Measurements from ENCODE around the gene UBE3C.
"Not testable (repeated sequence)": the region's sequence is repeated elsewhere in the genome, so short reads cannot be mapped to it uniquely, and the experiment has no call there.

The UBE3C gene

GRCh38 chr7:157251817-157252216, 113.1 kb downstream of the UBE3C start:
- H2AK5ac ChIP-seq (ENCODE audit: low read length); H3K4me1 ChIP-seq (ENCODE audit: control insufficient read depth in 1 of 2, insufficient read depth in 2 of 2, low read length in 2 of 2); H3K14ac ChIP-seq (ENCODE audit: low read length); H2BK5ac ChIP-seq (ENCODE audit: low read depth, low read length, poor library complexity); DNase-seq; H2BK120ac ChIP-seq (ENCODE audit: insufficient read depth, low read length, poor library complexity); H4K91ac ChIP-seq (ENCODE audit: low read depth, low read length); H3K18ac ChIP-seq (ENCODE audit: low read length); H3K27ac ChIP-seq (ENCODE audit: low read depth, low read length); H2AFZ ChIP-seq (ENCODE audit: insufficient read depth, low read length, poor library complexity); H3K4me3 ChIP-seq (ENCODE audit: low read depth, low read length); H3K4ac ChIP-seq (ENCODE audit: low read depth, low read length); H4K12ac ChIP-seq (ENCODE audit: low read depth, low read length); H3K4me2 ChIP-seq (ENCODE audit: low read length); H2BK12ac ChIP-seq (ENCODE audit: low read length); H3K79me2 ChIP-seq (ENCODE audit: control insufficient read depth, insufficient read depth, low read length, poor library complexity); H3K27me3 ChIP-seq (ENCODE audit: insufficient read depth, low read length); H3K79me1 ChIP-seq (ENCODE audit: low read length); H3K23ac ChIP-seq (ENCODE audit: low read length); H4K8ac ChIP-seq (ENCODE audit: low read depth, low read length); H3K9me3 ChIP-seq (ENCODE audit: insufficient read depth, low read depth, low read length); H3K9ac ChIP-seq (ENCODE audit: low read length): not testable (repeated sequence)
- peaks cover 28 to 42% of the 10 kb centered on the region in 2 experiments for H3K36me3 ChIP-seq (ENCODE audit: control insufficient read depth in 1 of 2, insufficient read depth in 2 of 2, low read length in 2 of 2)
- no CpG with 5 or more reads among the region's 6 CpGs for WGBS (ENCODE audit: extremely low coverage, insufficient coverage, insufficient read length)

- WGBS (ENCODE audit: extremely low coverage, insufficient coverage, insufficient read length) = no CpG with 5 or more reads among the region's 11 CpGs
- Histone ChIP-seq H3K27ac (ENCODE audit: low read depth, low read length) (no peak overlapping the region), H4K8ac (ENCODE audit: low read depth, low read length) (no peak overlapping the region), H3K4me1 (ENCODE audit: control insufficient read depth in 1 of 2, insufficient read depth in 2 of 2, low read length in 2 of 2) (no peaks in the 10 kb centered on the region), H3K79me1 (ENCODE audit: low read length) (no peaks in the 10 kb centered on the region), H3K27me3 (ENCODE audit: insufficient read depth, low read length) (no peaks in the 10 kb centered on the region), H3K36me3 (ENCODE audit: control insufficient read depth in 1 of 2, insufficient read depth in 2 of 2, low read length in 2 of 2) (peaks cover 25 to 41% of the 10 kb centered on the region in 2 experiments), H2BK120ac (ENCODE audit: insufficient read depth, low read length, poor library complexity) (no peak overlapping the region), H2BK12ac (ENCODE audit: low read length) (no peak overlapping the region), H3K4me2 (ENCODE audit: low read length) (no peak overlapping the region), H2AFZ (ENCODE audit: insufficient read depth, low read length, poor library complexity) (no peak overlapping the region), H4K91ac (ENCODE audit: low read depth, low read length) (no peak overlapping the region), H3K14ac (ENCODE audit: low read length) (no peak overlapping the region), H3K9me3 (ENCODE audit: insufficient read depth, low read depth, low read length) (peaks cover under 1% of the 10 kb centered on the region), H4K12ac (ENCODE audit: low read depth, low read length) (no peak overlapping the region), H3K9ac (ENCODE audit: low read length) (no peak overlapping the region), H3K4ac (ENCODE audit: low read depth, low read length) (no peak overlapping the region), H2AK5ac (ENCODE audit: low read length) (no peak overlapping the region), H3K18ac (ENCODE audit: low read length) (no peak overlapping the region), H3K79me2 (ENCODE audit: control insufficient read depth, insufficient read depth, low read length, poor library complexity) (no peaks in the 10 kb centered on the region), H3K4me3 (ENCODE audit: low read depth, low read length) (no peak overlapping the region), H2BK5ac (ENCODE audit: low read depth, low read length, poor library complexity) (no peak overlapping the region), H3K23ac (ENCODE audit: low read length) (no peak overlapping the region)
- DNase-seq = no peak
Observed at GRCh38 chr7:157253850-157254249, 115.1 kb downstream of the UBE3C start.

GRCh38 chr7:157254781-157255180, 116.1 kb downstream of the UBE3C start:
- H3K14ac ChIP-seq (ENCODE audit: low read length); H2BK12ac ChIP-seq (ENCODE audit: low read length): not testable (repeated sequence)
- WGBS (ENCODE audit: extremely low coverage, insufficient coverage, insufficient read length) = no CpG with 5 or more reads among the region's 18 CpGs

DNA sequence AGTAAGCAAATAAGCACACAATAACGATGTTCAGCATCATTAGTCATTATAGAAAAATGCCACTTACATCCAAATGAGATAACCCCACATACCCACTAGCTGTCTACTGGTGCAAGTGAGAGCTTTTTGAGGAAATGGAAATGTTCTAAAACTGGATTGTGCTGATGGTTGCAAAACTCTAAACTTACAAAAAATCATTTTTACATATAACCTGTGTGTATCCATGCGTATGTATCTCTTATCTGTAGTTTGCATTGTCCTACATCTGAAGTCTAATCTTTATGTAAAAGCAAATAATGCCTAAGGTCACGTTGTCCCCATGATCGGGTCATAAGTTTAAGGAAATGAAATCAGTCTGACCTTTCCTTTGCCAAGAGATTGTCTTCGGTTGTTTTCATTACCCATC, 116.5 kb downstream of the UBE3C start:
- Histone ChIP-seq H3K27ac (ENCODE audit: low read depth, low read length) (no peak overlapping the region), H3K4me3 (ENCODE audit: low read depth, low read length) (no peak overlapping the region), H4K12ac (ENCODE audit: low read depth, low read length) (no peak overlapping the region), H4K8ac (ENCODE audit: low read depth, low read length) (no peak overlapping the region), H4K91ac (ENCODE audit: low read depth, low read length) (no peak overlapping the region), H2AK5ac (ENCODE audit: low read length) (no peak overlapping the region), H3K79me1 (ENCODE audit: low read length) (no peaks in the 10 kb centered on the region), H3K27me3 (ENCODE audit: insufficient read depth, low read length) (no peaks in the 10 kb centered on the region), H3K9me3 (ENCODE audit: insufficient read depth, low read depth, low read length) (peaks cover 2% of the 10 kb centered on the region), H3K4me1 (ENCODE audit: control insufficient read depth in 1 of 2, insufficient read depth in 2 of 2, low read length in 2 of 2) (no peaks in the 10 kb centered on the region), H3K18ac (ENCODE audit: low read length) (no peak overlapping the region), H3K36me3 (ENCODE audit: control insufficient read depth in 1 of 2, insufficient read depth in 2 of 2, low read length in 2 of 2) (peaks cover 29 to 46% of the 10 kb centered on the region in 2 experiments), H3K4me2 (ENCODE audit: low read length) (no peak overlapping the region), H3K4ac (ENCODE audit: low read depth, low read length) (no peak overlapping the region), H2AFZ (ENCODE audit: insufficient read depth, low read length, poor library complexity) (no peak overlapping the region), H2BK12ac (ENCODE audit: low read length) (no peak overlapping the region), H3K23ac (ENCODE audit: low read length) (no peak overlapping the region), H3K14ac (ENCODE audit: low read length) (no peak overlapping the region), H3K9ac (ENCODE audit: low read length) (no peak overlapping the region), H2BK5ac (ENCODE audit: low read depth, low read length, poor library complexity) (no peak overlapping the region), H3K79me2 (ENCODE audit: control insufficient read depth, insufficient read depth, low read length, poor library complexity) (no peaks in the 10 kb centered on the region), H2BK120ac (ENCODE audit: insufficient read depth, low read length, poor library complexity) (no peak overlapping the region)
- WGBS (ENCODE audit: extremely low coverage, insufficient coverage, insufficient read length) = no CpG with 5 or more reads among the region's 5 CpGs
- DNase-seq = no peak

More at GRCh38 chr7:157254781-157255180, 116.1 kb downstream of the UBE3C start:
- H3K79me2 ChIP-seq (ENCODE audit: control insufficient read depth, insufficient read depth, low read length, poor library complexity); H4K8ac ChIP-seq (ENCODE audit: low read depth, low read length); DNase-seq; H2BK120ac ChIP-seq (ENCODE audit: insufficient read depth, low read length, poor library complexity); H4K12ac ChIP-seq (ENCODE audit: low read depth, low read length); H2AK5ac ChIP-seq (ENCODE audit: low read length); H3K18ac ChIP-seq (ENCODE audit: low read length); H3K27ac ChIP-seq (ENCODE audit: low read depth, low read length); H3K9me3 ChIP-seq (ENCODE audit: insufficient read depth, low read depth, low read length); H3K4me1 ChIP-seq (ENCODE audit: control insufficient read depth in 1 of 2, insufficient read depth in 2 of 2, low read length in 2 of 2); H3K4me3 ChIP-seq (ENCODE audit: low read depth, low read length); H4K91ac ChIP-seq (ENCODE audit: low read depth, low read length); H2BK5ac ChIP-seq (ENCODE audit: low read depth, low read length, poor library complexity); H3K23ac ChIP-seq (ENCODE audit: low read length); H3K4me2 ChIP-seq (ENCODE audit: low read length); H3K4ac ChIP-seq (ENCODE audit: low read depth, low read length); H3K79me1 ChIP-seq (ENCODE audit: low read length); H2AFZ ChIP-seq (ENCODE audit: insufficient read depth, low read length, poor library complexity); H3K9ac ChIP-seq (ENCODE audit: low read length); H3K27me3 ChIP-seq (ENCODE audit: insufficient read depth, low read length): not testable (repeated sequence)
- H3K36me3 ChIP-seq (ENCODE audit: control insufficient read depth in 1 of 2, insufficient read depth in 2 of 2, low read length in 2 of 2) = peaks cover 28 to 44% of the 10 kb centered on the region in 2 experiments
